Loucy (cell line): ENCODE measurements around the gene DLG2.

Experiments
- CTCF ChIP-seq: fragments of 200-600 bp; sonication (generic); conservative IDR thresholded peaks from 2 replicates; pipeline ENCODE4 v1.5.1; 2014; ENCODE audit warnings: mild to moderate bottlenecking, antibody characterized with exemption, low read length
- EZH2phosphoT487 ChIP-seq: fragments of 200-600 bp; IDR thresholded peaks from 2 replicates; pipeline ENCODE4 v1.6.1; 2018; ENCODE audit warnings: antibody characterized with exemption, mild to moderate bottlenecking, moderate library complexity, borderline replicate concordance

GRCh38 chr11:84497981-84498411, 1129.1 kb downstream of the DLG2 start:
- no peak for TF ChIP-seq CTCF
- no peak for TF ChIP-seq EZH2phosphoT487
